Measurements from ENCODE around the gene KIRREL3.

GRCh38 chr11:126456089-126456488 is 544.5 kb downstream of the KIRREL3 start:
- TF ChIP-seq CTCF (optimal IDR thresholded peaks at IDR 0.05 in 1 of 3, IDR thresholded peaks at IDR 0.05 in 1 of 3, conservative IDR thresholded peaks at IDR 0.05 in 1 of 3; ENCODE audit: extremely low read depth in 1 of 3, insufficient read depth in 2 of 3, low read length in 3 of 3) (no peak), EZH2 (IDR thresholded peaks at IDR 0.05; ENCODE audit: low read length) (no peak)
